ENCODE results near the gene NAPA.

GRCh38 chr19:47490847-47491246, 24.0 kb downstream of the NAPA start:
- TF ChIP-seq ZNF671 (CRISPR knock-in tag; IDR thresholded peaks at IDR 0.05) (no peak), STAT6 (CRISPR knock-in tag; conservative IDR thresholded peaks at IDR 0.05; ENCODE audit: low read depth) (no peak), E2F4 (CRISPR knock-in tag; IDR thresholded peaks at IDR 0.05; ENCODE audit: borderline replicate concordance, low read depth) (no peak)
